DOHH2 (cell line): ENCODE measurements around the gene XRCC4.

Experiments
- H3F3A ChIP-seq: fragments of 200-600 bp; sonication (generic), shearing (Covaris generic); 2 replicates; pipeline ENCODE4 v1.6.0; 2016; ENCODE audit warnings: antibody characterized with exemption, mild to moderate bottlenecking; ENCODE audit not compliant: control insufficient read depth, insufficient read depth
- H3K27ac ChIP-seq: fragments of 200-600 bp; sonication (generic); 2 replicates; pipeline ENCODE4 v1.5.1; 2014; ENCODE audit warnings: low read depth, mild to moderate bottlenecking, low read length, moderate library complexity
- H3K27me3 ChIP-seq: fragments of 200-600 bp; sonication (generic); 2 replicates; pipeline ENCODE4 v1.6.1; 2014; ENCODE audit warnings: mild to moderate bottlenecking, low read length, mixed read lengths; ENCODE audit not compliant: control insufficient read depth
- H3K36me3 ChIP-seq: fragments of 200-600 bp; sonication (generic); 2 replicates; pipeline ENCODE4 v1.6.1; 2014; ENCODE audit warnings: mild to moderate bottlenecking, low read length, moderate library complexity, mixed read lengths; ENCODE audit not compliant: control insufficient read depth
- H3K4me1 ChIP-seq: fragments of 200-600 bp; sonication (generic); 2 replicates; pipeline ENCODE4 v1.6.1; 2014; ENCODE audit warnings: mild to moderate bottlenecking, low read length, mixed read lengths; ENCODE audit not compliant: control insufficient read depth
- H3K4me2 ChIP-seq: fragments of 200-600 bp; sonication (generic); 2 replicates; pipeline ENCODE4 v1.6.0; 2014; ENCODE audit warnings: mild to moderate bottlenecking, low read length, moderate library complexity
- H3K4me3 ChIP-seq: fragments of 200-600 bp; sonication (generic); 2 replicates; pipeline ENCODE4 v1.5.1; 2014; ENCODE audit warnings: mild to moderate bottlenecking, low read length, mixed read lengths
- H3K79me2 ChIP-seq: fragments of 200-600 bp; sonication (generic); 2 replicates; pipeline ENCODE4 v1.6.1; 2014; ENCODE audit warnings: mild to moderate bottlenecking, low read length, mixed read lengths; ENCODE audit not compliant: control insufficient read depth
- H3K9me2 ChIP-seq: fragments of 200-600 bp; sonication (generic); replicated peaks from 2 replicates; pipeline ENCODE4 v1.6.1; 2014; ENCODE audit warnings: mild to moderate bottlenecking, low read length, mixed read lengths; ENCODE audit not compliant: control insufficient read depth
- H3K9me3 ChIP-seq: fragments of 200-600 bp; sonication (generic); 2 replicates; pipeline ENCODE4 v1.6.1; 2014; ENCODE audit warnings: antibody characterized with exemption, low read length, mixed read lengths; ENCODE audit not compliant: control insufficient read depth, insufficient read depth
- H4K20me1 ChIP-seq: fragments of 200-600 bp; sonication (generic); 2 replicates; pipeline ENCODE4 v1.6.0; 2014; ENCODE audit warnings: low read depth, mild to moderate bottlenecking, antibody characterized with exemption, low read length, moderate library complexity; ENCODE audit not compliant: control insufficient read depth, insufficient read depth
- EZH2phosphoT487 ChIP-seq: fragments of 200-600 bp; sonication (generic); IDR thresholded peaks from 2 replicates; pipeline ENCODE4 v1.6.1; 2017; ENCODE audit warnings: borderline replicate concordance, mild to moderate bottlenecking, antibody characterized with exemption, low read length, moderate library complexity, mixed read lengths
- TF ChIP-seq, protein P1 (sequence below): fragments of 200-600 bp; sonication (generic); IDR thresholded peaks from one replicate; pipeline ENCODE4 v1.5.1; 2014; ENCODE audit warnings: antibody characterized with exemption, mild to moderate bottlenecking, low read depth, low read length; ENCODE audit not compliant: poor library complexity, severe bottlenecking

Gene XRCC4

DNA sequence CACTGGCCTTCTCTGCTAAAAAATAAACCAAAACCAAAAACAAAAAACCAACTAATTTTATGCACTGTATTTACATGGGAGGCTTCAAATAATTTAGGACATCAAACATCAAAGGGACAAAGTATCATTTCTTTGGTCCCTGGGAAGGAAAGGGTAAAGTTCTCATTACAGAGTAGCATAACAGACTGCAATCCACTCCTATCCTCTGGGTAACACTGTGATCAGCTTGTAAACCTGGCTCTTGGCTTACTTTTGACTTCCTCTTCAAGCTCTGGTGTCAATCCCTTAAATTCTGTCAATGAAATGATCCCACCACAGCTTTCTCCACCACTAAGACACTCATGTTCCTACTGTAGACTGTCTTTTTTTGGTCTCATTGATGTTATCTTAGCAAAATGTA lies 324.4 kb downstream of the XRCC4 start:
- no peaks in the 10 kb centered on the region for H3K9me3 ChIP-seq
- H4K20me1 ChIP-seq: no peaks in the 10 kb centered on the region
- no peaks in the 10 kb centered on the region for H3K36me3 ChIP-seq
- no peaks in the 10 kb centered on the region for H3F3A ChIP-seq
- no peak overlapping the region for H3K27ac ChIP-seq
- H3K4me2 ChIP-seq: no peak overlapping the region
- no peaks in the 10 kb centered on the region for H3K4me1 ChIP-seq
- no peaks in the 10 kb centered on the region for H3K79me2 ChIP-seq
- no peaks in the 10 kb centered on the region for H3K27me3 ChIP-seq
- H3K4me3 ChIP-seq: no peak overlapping the region
- TF ChIP-seq, protein P1, sequence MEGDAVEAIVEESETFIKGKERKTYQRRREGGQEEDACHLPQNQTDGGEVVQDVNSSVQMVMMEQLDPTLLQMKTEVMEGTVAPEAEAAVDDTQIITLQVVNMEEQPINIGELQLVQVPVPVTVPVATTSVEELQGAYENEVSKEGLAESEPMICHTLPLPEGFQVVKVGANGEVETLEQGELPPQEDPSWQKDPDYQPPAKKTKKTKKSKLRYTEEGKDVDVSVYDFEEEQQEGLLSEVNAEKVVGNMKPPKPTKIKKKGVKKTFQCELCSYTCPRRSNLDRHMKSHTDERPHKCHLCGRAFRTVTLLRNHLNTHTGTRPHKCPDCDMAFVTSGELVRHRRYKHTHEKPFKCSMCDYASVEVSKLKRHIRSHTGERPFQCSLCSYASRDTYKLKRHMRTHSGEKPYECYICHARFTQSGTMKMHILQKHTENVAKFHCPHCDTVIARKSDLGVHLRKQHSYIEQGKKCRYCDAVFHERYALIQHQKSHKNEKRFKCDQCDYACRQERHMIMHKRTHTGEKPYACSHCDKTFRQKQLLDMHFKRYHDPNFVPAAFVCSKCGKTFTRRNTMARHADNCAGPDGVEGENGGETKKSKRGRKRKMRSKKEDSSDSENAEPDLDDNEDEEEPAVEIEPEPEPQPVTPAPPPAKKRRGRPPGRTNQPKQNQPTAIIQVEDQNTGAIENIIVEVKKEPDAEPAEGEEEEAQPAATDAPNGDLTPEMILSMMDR: no peak
- TF ChIP-seq EZH2phosphoT487: no peak
- no peaks in the 10 kb centered on the region for H3K9me2 ChIP-seq
